AG09309 (cell line): ENCODE results near the gene MMP19.
"Not testable (repeated sequence)": the region's sequence is repeated elsewhere in the genome, so short reads cannot be mapped to it uniquely, and the experiment has no call there.

ENCODE experiments used
- DNase-seq: peaks from one replicate; pipeline ENCODE4 v3.0.0-alpha.2; 2010; ENCODE audit warnings: low read depth
- H3K4me3 ChIP-seq: 2 replicates; pipeline ENCODE4 v1.5.1; 2011; ENCODE audit warnings: mild to moderate bottlenecking, low read depth, low read length, moderate library complexity; ENCODE audit not compliant: control insufficient read depth
- CTCF ChIP-seq: IDR thresholded peaks from 2 replicates; pipeline ENCODE4 v1.5.1; 2011; ENCODE audit warnings: mild to moderate bottlenecking, low read depth, low read length, inconsistent platforms; ENCODE audit not compliant: insufficient read depth, control insufficient read depth; ENCODE audit errors: missing control alignments

MMP19 gene

GRCh38 chr12:55842681-55843429, at the start of gene MMP19:
TSS of gene MMP19 (minus strand) at chr12:55842936. CDS start at chr12:55842830, 106 bp downstream.
- no peak for TF ChIP-seq CTCF
- peak; percentile 34 for DNase-seq
- peak within 1 kb of the TSS; percentile 74 for H3K4me3 ChIP-seq

- no peak for TF ChIP-seq CTCF
Measured at GRCh38 chr12:55891310-55891709, 48.6 kb upstream of the MMP19 start.

GRCh38 chr12:55885113-55885512, 42.4 kb upstream of the MMP19 start:
- H3K4me3 ChIP-seq, result no peak overlapping the region
- DNase-seq, result no peak
- TF ChIP-seq CTCF, result no peak

More at GRCh38 chr12:55891310-55891709, 48.6 kb upstream of the MMP19 start:
- no peak overlapping the region for H3K4me3 ChIP-seq
- DNase-seq, result no peak

GRCh38 chr12:55877824-55878223, 35.1 kb upstream of the MMP19 start:
- no peak for TF ChIP-seq CTCF
- no peak for DNase-seq
- no peak overlapping the region for H3K4me3 ChIP-seq

- no peak for DNase-seq
- no peak for TF ChIP-seq CTCF
- no peak overlapping the region for H3K4me3 ChIP-seq
Measured at GRCh38 chr12:55875704-55876467, 33.1 kb upstream of the MMP19 start.

GRCh38 chr12:55874443-55874842, 31.7 kb upstream of the MMP19 start:
- H3K4me3 ChIP-seq, result no peak overlapping the region
- no peak for TF ChIP-seq CTCF
- no peak for DNase-seq

- not testable (repeated sequence) for H3K4me3 ChIP-seq, DNase-seq
Measured at GRCh38 chr12:55866454-55867004, 23.8 kb upstream of the MMP19 start.
